GM18907 (cell line): Measurements from ENCODE around the gene PCSK5.

Experiments
- ATAC-seq: cut with Tn5 transposase; IDR thresholded peaks from one replicate; pipeline ENCODE4 v1.9.1; 2021; ENCODE audit warnings: mild to moderate bottlenecking, moderate library complexity; ENCODE audit not compliant: unreplicated experiment

The PCSK5 gene

GRCh38 chr9:76176171-76176570, 285.7 kb downstream of the PCSK5 start:
- no peak for ATAC-seq

DNA sequence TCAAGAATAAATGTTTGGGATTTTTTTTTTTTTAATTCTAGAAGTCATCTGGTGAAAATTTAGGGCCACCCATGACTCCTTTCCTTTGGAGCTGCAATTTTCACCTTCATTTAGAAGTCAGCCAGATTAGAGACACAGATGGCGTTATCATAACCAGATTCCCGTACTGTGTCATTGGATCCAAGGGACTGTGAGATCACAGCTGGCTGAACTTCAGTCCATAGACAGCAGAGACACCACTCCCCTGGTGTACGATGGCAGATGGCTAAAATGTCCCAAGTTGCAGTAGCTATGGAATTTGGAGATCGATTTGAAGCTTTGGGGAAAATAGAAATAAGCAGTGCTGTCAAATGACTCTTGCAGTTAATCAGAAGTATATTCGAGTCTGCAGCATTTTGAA, 287.5 kb downstream of the PCSK5 start:
- no peak for ATAC-seq

- ATAC-seq = no peak
These were observed 290.1 kb downstream of the PCSK5 start for GRCh38 chr9:76180541-76180940.

DNA sequence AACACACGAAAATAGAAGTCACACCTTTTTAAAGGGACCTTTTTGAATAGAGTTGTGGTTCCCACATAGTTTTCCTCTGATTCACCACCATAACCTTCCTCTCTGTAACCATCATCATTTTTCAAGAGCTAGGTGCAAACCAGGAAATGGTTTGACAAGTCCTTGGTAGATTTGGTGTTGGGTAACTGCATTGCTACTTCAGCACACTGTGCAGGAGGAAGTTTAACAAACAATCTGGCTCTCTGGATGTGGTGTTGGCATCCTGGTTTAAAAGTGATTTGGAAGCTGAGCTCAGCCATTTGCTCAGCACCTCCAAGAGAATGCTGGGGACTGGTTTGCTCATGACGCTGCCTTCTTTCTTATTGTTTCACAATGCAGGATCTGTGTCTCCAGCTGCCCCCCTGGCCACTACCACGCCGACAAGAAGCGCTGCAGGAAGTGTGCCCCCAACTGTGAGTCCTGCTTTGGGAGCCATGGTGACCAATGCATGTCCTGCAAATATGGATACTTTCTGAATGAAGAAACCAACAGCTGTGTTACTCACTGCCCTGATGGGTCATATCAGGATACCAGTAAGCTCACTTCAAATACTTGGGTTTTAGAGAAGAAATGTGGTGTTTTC, 290.7 kb downstream of the PCSK5 start:
- ATAC-seq = no peak

- no peak for ATAC-seq
These were observed 291.3 kb downstream of the PCSK5 start for GRCh38 chr9:76181781-76182180.

- ATAC-seq = no peak
These were observed 295.0 kb downstream of the PCSK5 start for GRCh38 chr9:76185432-76185831.

GRCh38 chr9:76188286-76188685, 297.8 kb downstream of the PCSK5 start:
- no peak for ATAC-seq

DNA sequence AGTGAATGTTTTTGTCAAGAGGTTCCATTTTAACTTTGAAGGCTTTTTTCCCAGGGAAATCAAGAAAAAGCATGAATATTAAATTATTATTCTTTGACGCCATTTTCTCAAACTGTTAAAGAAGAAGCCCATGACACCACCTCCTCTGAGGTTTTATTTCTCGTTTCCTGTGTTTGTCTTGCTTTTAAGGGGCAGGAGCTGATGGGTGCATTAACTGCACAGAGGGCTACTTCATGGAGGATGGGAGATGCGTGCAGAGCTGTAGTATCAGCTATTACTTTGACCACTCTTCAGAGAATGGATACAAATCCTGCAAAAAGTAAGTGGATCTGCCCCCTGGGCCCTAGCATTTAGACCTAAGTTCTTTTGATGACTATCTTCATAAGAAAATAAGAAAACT, 298.4 kb downstream of the PCSK5 start:
- ATAC-seq = no peak

- ATAC-seq = no peak
These were observed 301.0 kb downstream of the PCSK5 start for GRCh38 chr9:76191493-76191892.

GRCh38 chr9:76192013-76192412, 301.5 kb downstream of the PCSK5 start:
- ATAC-seq = no peak

DNA sequence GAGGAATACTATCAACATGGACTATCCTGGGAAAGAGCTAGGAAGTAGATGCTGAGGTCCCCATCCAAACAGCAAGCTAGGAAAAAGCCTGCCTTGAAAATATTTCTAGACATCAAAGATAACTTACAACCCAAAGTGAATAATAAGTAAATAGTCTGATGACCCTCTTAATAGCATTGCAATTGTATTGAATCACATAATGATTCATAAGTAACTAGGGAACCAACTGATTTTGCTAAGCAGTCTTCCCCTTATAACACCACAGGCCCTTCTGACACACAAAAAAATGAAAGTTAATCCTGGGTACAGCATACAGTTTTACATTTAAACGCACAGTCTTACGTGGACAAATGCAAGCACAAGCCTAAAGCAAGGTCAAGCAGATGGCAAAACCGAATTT, 304.4 kb downstream of the PCSK5 start:
- ATAC-seq = no peak

DNA sequence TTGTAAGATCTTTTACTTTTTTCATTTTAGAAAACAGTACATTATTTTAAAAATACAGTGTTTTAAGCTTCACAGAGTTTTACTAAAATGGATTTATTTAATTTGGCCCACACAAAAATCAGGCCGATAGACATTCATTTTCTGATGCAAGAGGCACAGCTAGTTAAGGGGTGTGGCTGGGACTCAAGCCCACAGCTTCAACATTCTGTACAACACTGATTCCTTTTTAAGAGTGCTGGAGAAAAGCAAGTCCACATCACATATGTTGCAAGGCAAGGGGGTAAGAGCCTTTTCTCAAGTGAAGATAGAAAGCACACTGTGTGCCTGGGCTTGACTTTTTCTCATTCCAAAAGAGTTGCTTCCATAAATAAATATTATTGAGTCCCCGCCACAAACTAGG, 307.9 kb downstream of the PCSK5 start:
- no peak for ATAC-seq

DNA sequence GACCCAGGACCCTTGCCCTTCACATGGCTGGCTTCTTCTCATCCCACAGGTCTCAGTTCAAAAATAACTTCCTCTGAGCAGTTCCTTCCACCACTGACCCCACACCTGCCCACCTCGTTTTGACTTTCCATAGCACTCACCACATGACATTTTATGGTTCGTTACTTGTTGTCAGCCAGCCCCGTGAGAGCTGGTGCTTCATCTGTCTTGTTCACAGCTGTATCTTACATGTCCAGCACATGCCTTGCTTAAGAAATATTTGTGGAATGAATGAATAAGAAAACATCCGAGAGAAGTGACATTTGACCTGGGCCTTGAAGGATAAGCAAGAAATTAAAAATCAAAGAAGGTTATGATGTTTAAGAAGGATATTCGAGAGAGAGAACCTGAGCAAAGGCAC, 309.8 kb downstream of the PCSK5 start:
- ATAC-seq = no peak

DNA sequence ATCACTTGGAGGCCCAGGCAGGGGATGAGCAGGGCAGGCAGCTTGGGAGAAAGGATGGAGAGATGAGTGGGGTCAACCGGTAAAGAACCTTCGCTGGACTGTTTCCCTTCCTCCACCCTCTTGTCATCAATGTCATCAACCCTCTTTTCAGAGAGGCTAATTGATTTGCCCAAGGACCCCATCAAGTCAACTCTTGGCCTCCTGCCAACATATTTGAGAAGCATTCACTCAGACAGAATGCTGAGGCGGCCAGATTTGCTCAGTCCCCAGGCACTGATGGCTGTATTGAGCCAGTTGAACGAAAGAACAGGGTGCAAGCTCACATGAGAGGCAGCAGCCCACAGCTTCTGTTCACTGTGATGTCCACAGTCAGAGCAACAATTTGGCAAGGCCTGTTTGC, 310.3 kb downstream of the PCSK5 start:
- no peak for ATAC-seq

DNA sequence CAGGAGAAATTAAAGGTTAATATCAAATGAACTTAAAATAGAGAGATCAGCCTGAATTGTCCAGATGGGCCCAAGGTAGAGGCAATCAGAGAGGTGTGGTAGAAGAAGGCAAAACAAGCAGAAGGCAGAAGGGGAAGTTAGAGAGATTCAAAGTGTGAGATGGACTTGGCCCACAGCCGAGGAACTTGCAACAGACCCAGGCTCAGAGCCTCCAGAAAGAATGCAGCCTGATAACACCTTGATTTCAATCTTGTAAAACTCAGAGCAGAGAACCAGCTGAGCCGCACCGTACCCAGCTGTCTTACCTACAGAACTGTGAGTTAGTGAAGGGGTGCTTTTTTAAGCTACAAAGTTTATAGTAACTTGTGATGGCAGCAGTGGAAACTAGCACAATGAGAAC, 312.9 kb downstream of the PCSK5 start:
- no peak for ATAC-seq

GRCh38 chr9:76206821-76207220, 316.3 kb downstream of the PCSK5 start:
- ATAC-seq = no peak

GRCh38 chr9:76213751-76214150, 323.3 kb downstream of the PCSK5 start:
- ATAC-seq = no peak

DNA sequence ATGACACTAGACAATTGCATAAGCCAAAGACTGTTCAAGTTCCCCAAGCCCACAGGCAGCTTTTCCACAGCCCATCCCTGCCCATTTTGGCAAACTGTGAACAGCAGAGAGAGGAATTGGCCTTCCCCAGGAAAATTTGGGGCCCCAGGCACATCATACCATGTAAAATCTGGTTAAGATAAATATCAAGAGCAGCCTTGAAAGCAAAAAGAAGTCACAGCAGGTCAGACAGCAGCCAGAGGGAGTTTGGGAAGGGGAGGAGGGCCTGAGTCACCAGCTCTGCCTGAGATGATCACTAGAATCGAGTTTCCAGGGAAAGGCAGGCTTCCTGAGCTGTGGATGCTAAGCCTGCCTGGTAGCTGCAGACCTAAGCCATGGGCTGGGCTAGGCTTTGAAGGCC, 324.6 kb downstream of the PCSK5 start:
- no peak for ATAC-seq

GRCh38 chr9:76216161-76216649, 325.7 kb downstream of the PCSK5 start:
- no peak for ATAC-seq

- no peak for ATAC-seq
These were observed 327.8 kb downstream of the PCSK5 start for GRCh38 chr9:76218117-76218885.

GRCh38 chr9:76218886-76219445, 328.5 kb downstream of the PCSK5 start:
- no peak for ATAC-seq

DNA sequence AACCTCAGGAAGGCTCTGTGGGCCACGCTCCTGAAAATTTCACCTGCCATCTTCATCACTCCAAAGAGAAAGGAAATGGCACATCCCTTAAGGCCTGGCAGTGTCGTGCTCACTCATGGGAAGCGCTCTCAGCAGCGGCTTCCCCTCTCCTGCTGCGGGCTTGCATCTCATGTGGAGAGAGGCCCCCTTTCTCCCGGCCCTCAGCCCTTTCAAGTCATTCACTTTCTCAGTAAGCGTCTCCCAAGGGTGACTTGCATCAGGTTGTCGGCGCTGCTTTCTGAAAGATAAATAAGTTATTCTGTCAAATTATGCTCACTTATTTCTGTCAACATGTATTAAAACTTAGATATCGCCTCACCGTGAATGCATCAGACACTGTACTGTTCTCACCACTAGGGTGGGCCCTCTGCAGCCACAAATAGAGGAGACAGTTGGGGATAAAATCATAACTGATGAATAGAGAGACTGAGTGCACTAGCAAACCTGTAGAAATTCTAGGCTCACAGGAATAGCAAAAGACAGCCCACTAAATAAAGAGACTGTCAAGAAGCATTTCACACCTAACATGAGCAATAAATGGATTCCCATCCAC, 329.2 kb downstream of the PCSK5 start:
- ATAC-seq = no peak
